ACC112 (cell line): ENCODE results near the gene LRRC53.

Source experiments
- H2AFZ ChIP-seq: fragments of 200-600 bp; sonication (generic); one replicate; pipeline ENCODE4 v1.6.0; 2017; ENCODE audit warnings: antibody characterized with exemption, low read length; ENCODE audit not compliant: unreplicated experiment
- H3K27ac ChIP-seq: fragments of 200-600 bp; sonication (generic); 2 replicates; pipeline ENCODE4 v1.5.1; 2014; ENCODE audit warnings: low read depth, mild to moderate bottlenecking, antibody characterized with exemption, low read length, moderate library complexity
- H3K27me3 ChIP-seq: fragments of 200-600 bp; sonication (generic); 2 replicates; pipeline ENCODE4 v1.6.1; 2014; ENCODE audit warnings: mild to moderate bottlenecking, antibody characterized with exemption, low read length, moderate library complexity, mixed read lengths; ENCODE audit not compliant: insufficient read depth
- H3K36me3 ChIP-seq: fragments of 200-600 bp; sonication (generic); 2 replicates; pipeline ENCODE4 v1.6.1; 2016; ENCODE audit warnings: mild to moderate bottlenecking, antibody characterized with exemption, low read length, moderate library complexity, mixed read lengths; ENCODE audit not compliant: insufficient read depth
- H3K4me1 ChIP-seq: fragments of 200-600 bp; sonication (generic); one replicate; pipeline ENCODE4 v1.6.1; 2016; ENCODE audit warnings: low read length, mixed read lengths; ENCODE audit not compliant: insufficient read depth, unreplicated experiment, control insufficient read depth
- H3K4me3 ChIP-seq: fragments of 200-600 bp; sonication (generic); 2 replicates; pipeline ENCODE4 v1.5.1; 2014; ENCODE audit warnings: mild to moderate bottlenecking, low read depth, low read length
- H3K79me2 ChIP-seq: fragments of 200-600 bp; sonication (generic); one replicate; pipeline ENCODE4 v1.6.0; 2016; ENCODE audit warnings: low read length; ENCODE audit not compliant: control insufficient read depth, unreplicated experiment, insufficient read depth

The LRRC53 gene

GRCh38 chr1:74522148-74522547 lies 9.7 kb upstream of the LRRC53 start:
- Histone ChIP-seq H3K79me2 (no peaks in the 10 kb centered on the region), H3K27me3 (no peaks in the 10 kb centered on the region), H3K4me3 (no peak overlapping the region), H3K27ac (no peak overlapping the region), H3K4me1 (no peaks in the 10 kb centered on the region), H2AFZ (no peak overlapping the region), H3K36me3 (no peaks in the 10 kb centered on the region)

DNA sequence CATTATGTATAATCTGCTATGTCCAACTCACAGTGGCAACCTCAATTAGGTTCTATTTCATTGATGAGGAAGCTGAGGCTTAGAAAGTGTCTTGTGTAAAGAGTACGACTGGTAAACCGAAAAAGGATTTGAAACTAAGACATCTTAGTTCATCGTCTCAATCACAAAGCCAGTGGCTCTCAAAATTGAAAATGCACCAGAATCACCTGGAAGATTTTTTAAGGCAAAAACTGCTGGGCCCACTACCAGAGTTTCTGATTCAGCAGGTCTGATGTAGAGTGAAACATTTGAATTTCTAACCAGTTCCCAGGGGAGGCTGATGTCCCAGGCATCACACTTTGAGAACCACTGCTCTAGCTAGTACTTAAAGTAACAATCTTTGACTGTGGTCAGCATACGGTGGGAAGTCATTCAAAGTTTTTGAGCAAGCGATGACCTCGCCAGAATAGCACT lies 5.2 kb upstream of the LRRC53 start:
- Histone ChIP-seq H3K27me3 (peaks cover 1% of the 10 kb centered on the region), H2AFZ (no peak overlapping the region), H3K27ac (no peak overlapping the region), H3K4me3 (no peak overlapping the region), H3K4me1 (no peaks in the 10 kb centered on the region), H3K36me3 (no peaks in the 10 kb centered on the region), H3K79me2 (no peaks in the 10 kb centered on the region)

DNA sequence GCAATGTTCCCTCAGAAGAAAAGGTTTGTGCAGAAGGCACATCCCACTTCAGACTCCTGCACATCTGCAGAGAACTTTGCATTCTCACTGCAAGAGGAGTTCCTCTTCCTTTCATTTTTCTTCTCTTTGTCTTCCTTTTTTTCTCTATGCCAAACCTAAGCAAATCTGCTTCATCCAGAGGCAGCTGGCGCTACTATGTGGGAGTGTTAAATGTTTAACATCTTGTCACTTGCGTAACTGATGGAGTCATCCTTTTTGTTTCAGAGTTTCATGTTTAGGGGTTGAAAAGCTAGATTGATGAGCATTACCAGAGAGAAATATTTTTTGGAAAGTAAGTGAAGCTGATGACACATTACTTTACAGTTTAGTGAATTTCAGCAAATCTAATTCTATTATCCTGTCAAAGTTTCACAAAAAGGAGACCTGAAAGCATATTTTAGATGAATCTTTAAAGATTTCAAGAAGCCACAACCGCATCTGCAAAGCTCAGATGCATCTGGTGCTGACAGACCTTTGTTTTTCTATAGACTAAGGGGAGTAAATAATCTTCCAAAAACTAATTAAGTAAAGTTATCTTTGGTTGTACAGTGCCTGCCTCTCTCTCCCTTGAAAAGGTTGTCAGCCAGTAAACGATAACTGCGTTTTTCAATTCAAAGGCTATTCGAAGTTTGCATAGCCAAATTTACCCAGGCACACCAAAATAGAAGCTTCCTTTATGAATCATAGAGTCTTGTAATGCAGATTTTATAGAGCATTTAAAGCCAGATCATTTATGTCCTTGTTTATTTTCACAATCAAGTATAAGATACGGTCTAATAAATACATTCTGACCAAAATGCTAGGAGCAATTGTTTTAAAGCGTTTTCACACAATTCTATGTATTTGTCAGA lies 1.2 kb upstream of the LRRC53 start:
- no peaks in the 10 kb centered on the region for H3K36me3 ChIP-seq
- peaks cover 8% of the 10 kb centered on the region for H3K27me3 ChIP-seq
- no peaks in the 10 kb centered on the region for H3K79me2 ChIP-seq
- H2AFZ ChIP-seq: no peak overlapping the region
- H3K4me3 ChIP-seq: no peak overlapping the region
- H3K27ac ChIP-seq: no peak overlapping the region
- no peaks in the 10 kb centered on the region for H3K4me1 ChIP-seq

- no peak overlapping the region for H3K27ac ChIP-seq
- no peaks in the 10 kb centered on the region for H3K4me1 ChIP-seq
- H3K27me3 ChIP-seq: peaks cover 16% of the 10 kb centered on the region; the same call in 1 of the 2 replicates
- H3K36me3 ChIP-seq: no peaks in the 10 kb centered on the region
- no peak overlapping the region for H3K4me3 ChIP-seq
- no peak overlapping the region for H2AFZ ChIP-seq
- H3K79me2 ChIP-seq: no peaks in the 10 kb centered on the region
Observed at GRCh38 chr1:74508449-74508848, 4.0 kb downstream of the LRRC53 start.

GRCh38 chr1:74505928-74506710 lies 6.3 kb downstream of the LRRC53 start:
- peaks cover 16% of the 10 kb centered on the region; the same call in 1 of the 2 replicates for H3K27me3 ChIP-seq
- H3K4me1 ChIP-seq: no peaks in the 10 kb centered on the region
- no peak overlapping the region for H3K27ac ChIP-seq
- no peaks in the 10 kb centered on the region for H3K79me2 ChIP-seq
- no peaks in the 10 kb centered on the region for H3K36me3 ChIP-seq
- H2AFZ ChIP-seq: no peak overlapping the region
- H3K4me3 ChIP-seq: no peak overlapping the region

DNA sequence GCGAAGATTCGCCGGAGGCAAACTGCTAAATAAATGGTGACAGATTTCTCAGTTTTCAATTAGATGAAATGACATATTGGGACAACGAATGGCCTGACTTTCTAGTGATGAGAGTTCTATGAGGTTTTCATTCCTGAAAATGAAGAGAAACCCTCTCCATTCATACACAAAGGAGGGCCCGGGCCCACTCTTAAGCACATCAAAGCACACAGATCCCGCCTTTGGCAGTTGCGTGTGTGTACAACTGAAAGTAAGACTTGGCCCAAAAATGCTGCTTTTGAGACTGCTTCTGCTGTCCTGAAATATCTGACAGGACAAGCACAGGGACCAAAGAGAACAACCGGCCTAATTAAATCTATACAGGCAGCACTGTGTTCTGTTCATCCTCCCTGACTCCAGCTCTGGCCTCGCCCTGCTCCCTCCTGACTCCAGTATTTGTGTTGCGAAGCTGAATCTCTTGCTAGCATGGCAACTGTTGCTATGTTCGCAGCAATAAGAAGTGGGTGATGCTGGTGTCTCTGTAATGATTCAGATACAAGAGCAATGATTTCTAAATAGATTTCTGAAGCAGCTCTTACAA lies 7.4 kb downstream of the LRRC53 start:
- H3K27me3 ChIP-seq: peaks cover 16% of the 10 kb centered on the region; the same call in 1 of the 2 replicates
- no peaks in the 10 kb centered on the region for H3K79me2 ChIP-seq

GRCh38 chr1:74504125-74504932 lies 8.1 kb downstream of the LRRC53 start:
- H3K36me3 ChIP-seq: no peaks in the 10 kb centered on the region
- H3K27ac ChIP-seq: no peak overlapping the region
- H3K79me2 ChIP-seq: no peaks in the 10 kb centered on the region
- H3K27me3 ChIP-seq: peaks cover 16% of the 10 kb centered on the region; the same call in 1 of the 2 replicates
- no peaks in the 10 kb centered on the region for H3K4me1 ChIP-seq
- H2AFZ ChIP-seq: no peak overlapping the region
- no peak overlapping the region for H3K4me3 ChIP-seq

More for the DNA sequence above, 7.4 kb downstream of the LRRC53 start:
- Histone ChIP-seq H2AFZ (no peak overlapping the region), H3K27ac (no peak overlapping the region), H3K4me3 (no peak overlapping the region), H3K4me1 (no peaks in the 10 kb centered on the region), H3K36me3 (no peaks in the 10 kb centered on the region)

DNA sequence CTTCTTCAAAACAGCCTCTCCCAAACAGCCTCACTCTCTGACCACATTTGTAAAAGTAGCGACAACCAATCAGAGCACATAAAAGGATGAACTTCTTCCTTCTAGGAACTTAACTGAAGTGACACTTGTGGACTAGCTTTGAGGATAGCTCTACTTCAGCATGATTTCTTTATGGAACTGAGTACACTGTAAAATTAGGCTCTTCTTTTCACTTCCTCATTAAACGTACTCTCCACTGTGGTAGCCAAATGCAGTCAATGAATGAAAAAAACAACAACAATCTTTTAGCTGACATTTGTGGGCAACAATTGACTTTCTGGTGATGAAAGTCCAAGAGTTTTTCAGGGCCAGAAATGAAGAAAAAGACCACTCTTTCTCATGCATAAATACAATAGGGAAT lies 9.6 kb downstream of the LRRC53 start:
- H3K27ac ChIP-seq: no peak overlapping the region
- H2AFZ ChIP-seq: no peak overlapping the region
- no peaks in the 10 kb centered on the region for H3K36me3 ChIP-seq
- no peaks in the 10 kb centered on the region for H3K4me1 ChIP-seq
- peaks cover 12% of the 10 kb centered on the region; the same call in 1 of the 2 replicates for H3K27me3 ChIP-seq
- H3K4me3 ChIP-seq: no peak overlapping the region
- H3K79me2 ChIP-seq: no peaks in the 10 kb centered on the region

- no peak overlapping the region for H3K27ac ChIP-seq
- H3K79me2 ChIP-seq: no peaks in the 10 kb centered on the region
- H3K27me3 ChIP-seq: peaks cover 8% of the 10 kb centered on the region; the same call in 1 of the 2 replicates
- H3K4me3 ChIP-seq: no peak overlapping the region
- no peak overlapping the region for H2AFZ ChIP-seq
- no peaks in the 10 kb centered on the region for H3K36me3 ChIP-seq
- H3K4me1 ChIP-seq: no peaks in the 10 kb centered on the region
Observed at GRCh38 chr1:74502432-74502831, 10.0 kb downstream of the LRRC53 start.

- 0 out of 2 replicates have a peak, but pooled peaks cover 4% of the 10 kb centered on the region for H3K27me3 ChIP-seq
- no peaks in the 10 kb centered on the region for H3K4me1 ChIP-seq
Observed at GRCh38 chr1:74498901-74499300, 13.5 kb downstream of the LRRC53 start.

More at GRCh38 chr1:74498901-74499300, 13.5 kb downstream of the LRRC53 start:
- no peaks in the 10 kb centered on the region for H3K79me2 ChIP-seq
- H3K36me3 ChIP-seq: no peaks in the 10 kb centered on the region
- H3K4me3 ChIP-seq: no peak overlapping the region
- H3K27ac ChIP-seq: no peak overlapping the region
- H2AFZ ChIP-seq: no peak overlapping the region
